GM13977 (cell line): ENCODE measurements around the gene LUZP4.

ENCODE experiments used
- DNase-seq: peaks from one replicate; pipeline ENCODE4 v3.0.0; 2012; ENCODE audit warnings: low spot score
- CTCF ChIP-seq: IDR thresholded peaks from 2 replicates; pipeline ENCODE4 v1.5.1; 2012; ENCODE audit warnings: mild to moderate bottlenecking, control low read depth; ENCODE audit not compliant: insufficient read depth; ENCODE audit errors: extremely low read depth, missing control alignments
- in situ Hi-C: fragments of 300-500 bp; cut with MboI; formaldehyde crosslinking; loops from one replicate; pipeline ENCODE4 v1.12.0; 2022; ENCODE audit warnings: low sequenced_read_pairs, low pct_unique_long_range_greater_than_20kb, mixed read lengths, inconsistent platforms; ENCODE audit not compliant: unreplicated experiment

LUZP4 gene

GRCh38 chrX:115261148-115261547 lies 28.4 kb upstream of the LUZP4 start:
- in situ Hi-C loops: no loop called here
- DNase-seq: no peak
- no peak for TF ChIP-seq CTCF

- no peak for TF ChIP-seq CTCF
- in situ Hi-C loops: no loop called here
- DNase-seq: no peak
Observed at GRCh38 chrX:115264009-115264408, 25.5 kb upstream of the LUZP4 start.

- no peak for DNase-seq
- in situ Hi-C loops: no loop called here
- TF ChIP-seq CTCF: no peak
Observed at GRCh38 chrX:115266300-115266699, 23.2 kb upstream of the LUZP4 start.

GRCh38 chrX:115268421-115268820 lies 21.1 kb upstream of the LUZP4 start:
- in situ Hi-C loops: no loop called here
- no peak for DNase-seq
- peak; percentile 31 for TF ChIP-seq CTCF

GRCh38 chrX:115269051-115269683 lies 20.3 kb upstream of the LUZP4 start:
- no peak for DNase-seq
- TF ChIP-seq CTCF: no peak
- in situ Hi-C loops: no loop called here

GRCh38 chrX:115284877-115285276 lies 4.6 kb upstream of the LUZP4 start:
- no peak for TF ChIP-seq CTCF
- in situ Hi-C loops: no loop called here

More at GRCh38 chrX:115284877-115285276, 4.6 kb upstream of the LUZP4 start:
- DNase-seq: no peak
